Erythroblast (primary cell): ENCODE measurements around the gene HIGD2B.

Experiments used
- GATA1 ChIP-seq: IDR thresholded peaks from 2 replicates; pipeline ENCODE4 v1.6.1; 2011; ENCODE audit warnings: low read depth, mild to moderate bottlenecking, control low read depth, low read length, moderate library complexity
- POLR2A ChIP-seq: IDR thresholded peaks from 2 replicates; pipeline ENCODE4 v1.6.1; 2011; ENCODE audit warnings: mild to moderate bottlenecking, low read length

GRCh38 chr15:72682772-72683171 is 3.2 kb downstream of the HIGD2B start:
- no peak for TF ChIP-seq POLR2A
- no peak for TF ChIP-seq GATA1
